Common myeloid progenitor, CD34-positive (primary cell): ENCODE measurements around the gene ADIG.
"Not testable (repeated sequence)": the region's sequence is repeated elsewhere in the genome, so short reads cannot be mapped to it uniquely, and the experiment has no call there.

ENCODE experiments used
- CTCF ChIA-PET: fragments of 350-600 bp; sonication (Branson Sonifier 250); formaldehyde crosslinking; loops from one replicate; lab custom pipeline; 2021; ENCODE audit warnings: antibody characterized with exemption; lab: Charles Lee
- POLR2A ChIA-PET: fragments of 350-600 bp; sonication (Branson Sonifier 250); formaldehyde crosslinking; loops from one replicate; lab custom pipeline; 2021; ENCODE audit warnings: antibody characterized with exemption; lab: Charles Lee
- DNase-seq, 3 donors: peaks; one replicate each; pipeline versions ENCODE4 v3.0.0 to v3.0.0-alpha.2; 2013
- H3K27ac ChIP-seq, 2 experiments: 1 replicate in 1 of 2; 2 replicates in 1 of 2; pipeline ENCODE4 v1.7.0; 2013; ENCODE audit warnings: inconsistent platforms in 2 of 2, low read length in 2 of 2, mild to moderate bottlenecking in 2 of 2, low read depth in 1 of 2, moderate library complexity in 1 of 2; ENCODE audit not compliant: severe bottlenecking in 2 of 2, insufficient read depth in 1 of 2, poor library complexity in 1 of 2
- H3K27me3 ChIP-seq, 5 experiments: replicated peaks in 2 of 5; 1 replicate in 3 of 5; 2 replicates in 2 of 5; pipeline versions ENCODE4 v1.6.1 to v1.7.0; 2013; ENCODE audit warnings: low read length in 4 of 5, mild to moderate bottlenecking in 2 of 5, moderate library complexity in 2 of 5, inconsistent platforms in 1 of 5; ENCODE audit not compliant: insufficient read depth in 5 of 5, control insufficient read depth in 4 of 5
- H3K36me3 ChIP-seq, 4 experiments: 1 replicate in 2 of 4; 2 replicates in 2 of 4; pipeline versions ENCODE4 v1.6.1 to v1.7.0; 2013; ENCODE audit warnings: low read length in 3 of 4, control low read depth in 1 of 4, mild to moderate bottlenecking in 1 of 4; ENCODE audit not compliant: control insufficient read depth in 4 of 4, insufficient read depth in 4 of 4
- H3K4me1 ChIP-seq, 4 experiments: 1 replicate in 3 of 4; 2 replicates in 1 of 4; pipeline versions ENCODE4 v1.6.1 to v1.7.1; 2013; ENCODE audit warnings: low read length in 3 of 4, mild to moderate bottlenecking in 3 of 4, control low read depth in 1 of 4, inconsistent platforms in 1 of 4, moderate library complexity in 1 of 4; ENCODE audit not compliant: control insufficient read depth in 4 of 4, insufficient read depth in 4 of 4; ENCODE audit errors: control extremely low read depth in 1 of 4
- H3K4me3 ChIP-seq, 7 experiments: 1 replicate in 4 of 7; 2 replicates in 3 of 7; pipeline versions ENCODE4 v1.5.1 to v1.7.0; 2013; ENCODE audit warnings: mild to moderate bottlenecking in 7 of 7, low read length in 6 of 7, moderate library complexity in 6 of 7, inconsistent platforms in 2 of 7, low read depth in 2 of 7, control low read depth in 1 of 7; ENCODE audit not compliant: insufficient read depth in 4 of 7, control insufficient read depth in 1 of 7; ENCODE audit errors: extremely low read depth in 1 of 7
- H3K9me3 ChIP-seq, 5 experiments: 1 replicate in 4 of 5; 2 replicates in 1 of 5; pipeline versions ENCODE4 v1.6.1 to v1.7.1; 2013; ENCODE audit warnings: low read length in 4 of 5, mild to moderate bottlenecking in 2 of 5, inconsistent platforms in 1 of 5, low read depth in 1 of 5, moderate library complexity in 1 of 5; ENCODE audit not compliant: control insufficient read depth in 4 of 5, insufficient read depth in 2 of 5; ENCODE audit errors: control extremely low read depth in 1 of 5
- WGBS: methylation state at CpG from one replicate; pipeline ENCODE4 v1.1.5; 2013; ENCODE audit not compliant: insufficient coverage; 5-methylcytosine and 5-hydroxymethylcytosine counted together

Gene ADIG

DNA sequence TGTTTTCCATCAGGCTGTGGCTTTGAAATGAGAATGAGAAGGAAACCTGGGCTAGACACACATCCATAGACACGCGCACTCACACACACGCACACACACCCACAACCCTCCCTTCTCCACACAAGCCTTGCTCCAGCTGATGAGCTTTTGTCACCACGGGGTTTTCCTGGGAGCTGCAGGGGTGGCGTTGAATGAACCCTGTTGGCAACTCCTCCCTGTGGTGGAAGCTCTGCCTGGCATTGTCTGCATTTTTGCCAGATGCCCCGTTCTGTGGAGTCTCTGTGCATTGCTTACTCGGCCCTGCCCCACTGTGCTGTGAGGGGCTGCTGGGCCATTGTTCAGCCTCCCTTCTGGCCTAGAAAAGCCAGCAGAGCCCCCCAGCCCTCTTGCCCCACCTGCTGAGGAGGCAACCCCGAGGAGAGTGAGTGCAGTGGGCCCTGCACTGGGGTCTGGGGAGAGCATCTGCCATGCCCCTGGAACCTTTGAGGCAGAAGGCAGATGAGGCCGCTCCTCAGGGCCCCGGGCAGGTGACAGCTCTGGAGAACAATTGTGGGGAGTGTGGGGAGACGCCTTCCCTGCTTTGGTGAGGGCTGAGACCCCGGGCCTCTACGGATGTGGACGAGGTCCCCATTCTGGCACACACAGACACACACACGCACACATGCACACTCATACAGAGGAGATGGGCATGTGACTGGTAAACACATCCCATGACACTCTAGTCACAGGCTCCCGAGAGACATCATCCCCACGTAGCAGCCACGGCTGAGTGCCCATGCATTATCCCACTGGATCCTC lies 9.9 kb downstream of the ADIG start:
- Histone ChIP-seq H3K4me3 (no peak overlapping the region), H3K27ac (no peak overlapping the region), H3K27me3 (peaks cover 0 to 7% (median 0%) of the 10 kb centered on the region in 5 experiments), H3K36me3 (no peaks in the 10 kb centered on the region), H3K9me3 (no peaks in the 10 kb centered on the region), H3K4me1 (no peaks in the 10 kb centered on the region)
- CTCF ChIA-PET, result no interaction called here
- WGBS, result 92% methylated on average over 15 of the region's 18 CpGs
- no peak for DNase-seq
- POLR2A ChIA-PET, result no interaction called here

DNA sequence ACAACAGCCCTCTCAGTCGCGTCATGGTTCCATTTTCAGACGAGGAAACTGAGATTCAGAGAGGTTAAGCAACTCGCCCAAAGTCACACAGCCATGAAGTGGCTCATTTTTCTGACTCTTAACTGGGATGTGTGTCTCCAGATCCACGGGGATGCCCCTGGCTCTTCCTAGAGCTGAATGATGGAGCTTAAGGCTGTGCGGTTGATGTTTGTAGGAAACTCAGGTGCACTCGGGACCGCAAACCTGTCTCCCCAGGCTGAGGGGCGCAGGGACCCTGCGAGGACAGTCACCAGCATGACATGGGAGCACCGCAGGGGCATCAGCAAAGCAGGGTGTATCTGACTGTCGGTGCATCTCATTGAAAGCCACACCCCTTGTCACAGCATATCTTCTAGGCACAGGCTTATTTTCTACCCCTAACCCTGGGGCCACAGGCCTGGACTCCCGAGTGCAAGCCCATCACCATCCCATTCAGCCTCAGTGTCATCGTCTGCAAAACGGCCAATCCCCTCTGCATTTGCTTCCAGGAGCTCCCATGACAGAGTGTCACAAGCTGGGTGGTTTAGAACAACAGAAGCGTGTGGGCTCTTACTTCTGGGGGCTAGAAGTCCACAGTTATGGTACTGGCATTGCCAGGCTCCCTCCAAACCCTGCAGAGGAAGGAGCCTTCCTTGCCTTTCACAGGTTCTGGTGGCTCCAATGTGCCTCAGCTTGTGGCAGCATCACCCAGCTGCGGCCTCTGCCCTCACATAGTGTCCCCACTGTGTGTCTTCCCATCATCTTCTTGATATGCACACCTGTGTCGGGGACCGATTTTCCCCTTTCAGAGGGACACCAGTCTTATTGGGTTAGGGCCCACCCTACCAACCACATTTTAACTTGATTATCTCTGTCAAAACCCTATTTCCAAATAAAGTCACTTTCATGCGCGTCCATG lies 10.7 kb downstream of the ADIG start:
- no peaks in the 10 kb centered on the region for H3K4me1 ChIP-seq
- H3K36me3 ChIP-seq, result no peaks in the 10 kb centered on the region
- no peak overlapping the region for H3K27ac ChIP-seq
- no peak for DNase-seq
- no peak overlapping the region for H3K4me3 ChIP-seq
- peaks cover 0 to 7% (median 0%) of the 10 kb centered on the region in 5 experiments for H3K27me3 ChIP-seq
- CTCF ChIA-PET, result no interaction called here
- 93% methylated on average over 19 of the region's 21 CpGs for WGBS
- POLR2A ChIA-PET, result no interaction called here
- no peaks in the 10 kb centered on the region for H3K9me3 ChIP-seq

DNA sequence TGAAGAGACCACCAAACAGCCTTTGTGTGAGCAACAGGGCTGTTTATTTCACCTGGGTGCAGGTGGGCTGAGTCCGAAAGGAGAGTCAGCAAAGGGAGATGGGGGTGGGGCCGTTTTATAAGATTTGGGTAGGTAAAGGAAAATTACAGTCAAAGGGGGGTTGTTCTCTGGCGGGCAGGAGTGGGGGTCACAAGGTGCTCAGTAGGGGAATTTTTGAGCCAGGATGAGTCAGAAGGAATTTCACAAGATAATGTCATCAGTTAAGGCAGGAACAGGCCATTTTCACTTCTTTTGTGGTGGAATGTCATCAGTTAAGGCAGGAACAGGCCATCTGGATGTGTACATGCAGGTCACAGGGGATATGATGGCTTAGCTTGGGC lies 11.4 kb downstream of the ADIG start:
- H3K36me3 ChIP-seq, CTCF ChIA-PET, DNase-seq, H3K4me1 ChIP-seq, H3K9me3 ChIP-seq, H3K27me3 ChIP-seq, POLR2A ChIA-PET, H3K4me3 ChIP-seq, H3K27ac ChIP-seq: not testable (repeated sequence)
- WGBS, result no CpG with 5 or more reads among the region's 3 CpGs

DNA sequence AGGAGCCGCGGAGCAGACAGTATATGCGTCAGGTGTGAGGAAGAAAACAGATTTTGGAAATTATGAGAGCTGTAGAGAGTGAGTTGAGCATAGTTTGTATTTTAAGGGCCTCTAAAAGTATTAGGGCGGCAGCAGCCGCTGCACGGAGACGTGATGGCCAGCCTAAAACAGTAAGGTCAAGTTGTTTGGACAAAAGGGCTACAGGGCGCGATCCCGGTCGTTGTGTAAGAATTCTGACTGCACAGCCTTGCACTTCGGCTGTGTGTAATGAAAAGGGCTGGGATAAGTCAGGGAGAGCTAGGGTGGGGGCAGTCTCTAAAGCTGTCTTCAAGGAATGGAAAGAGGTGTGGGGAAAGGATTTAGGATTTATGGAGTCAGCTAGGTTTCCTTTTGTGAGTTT lies 13.3 kb downstream of the ADIG start:
- H3K36me3 ChIP-seq, H3K4me1 ChIP-seq, POLR2A ChIA-PET, H3K27me3 ChIP-seq, CTCF ChIA-PET, H3K9me3 ChIP-seq, H3K27ac ChIP-seq, H3K4me3 ChIP-seq, DNase-seq: not testable (repeated sequence)
- 97% methylated on average over 12 of the region's 12 CpGs for WGBS

DNA sequence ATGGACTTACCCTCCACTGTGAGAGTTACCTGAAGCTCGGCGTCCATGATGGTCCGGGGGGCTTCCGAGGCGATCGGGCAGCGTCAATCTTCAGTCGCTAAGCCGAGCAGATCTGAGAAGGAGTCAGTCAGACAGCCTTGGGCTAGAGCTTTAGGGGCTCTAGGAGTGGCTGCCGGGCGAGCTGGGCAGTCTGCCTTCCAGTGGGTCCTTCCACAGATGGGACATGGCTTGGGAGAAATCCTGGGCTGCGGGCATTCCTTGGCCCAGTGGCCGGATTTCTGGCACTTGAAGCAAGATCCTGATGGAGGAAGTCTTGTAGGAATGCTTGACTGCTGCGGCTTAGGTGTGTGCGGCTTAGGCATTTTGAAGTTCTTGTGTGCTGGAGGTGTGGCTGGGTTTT lies 14.9 kb downstream of the ADIG start:
- H3K4me1 ChIP-seq, H3K27ac ChIP-seq, DNase-seq, H3K9me3 ChIP-seq, H3K4me3 ChIP-seq, CTCF ChIA-PET, H3K36me3 ChIP-seq, POLR2A ChIA-PET: not testable (repeated sequence)
- H3K27me3 ChIP-seq, result peaks cover 0 to 20% (median 7%) of the 10 kb centered on the region in 5 experiments
- 98% methylated on average over 13 of the region's 15 CpGs for WGBS

DNA sequence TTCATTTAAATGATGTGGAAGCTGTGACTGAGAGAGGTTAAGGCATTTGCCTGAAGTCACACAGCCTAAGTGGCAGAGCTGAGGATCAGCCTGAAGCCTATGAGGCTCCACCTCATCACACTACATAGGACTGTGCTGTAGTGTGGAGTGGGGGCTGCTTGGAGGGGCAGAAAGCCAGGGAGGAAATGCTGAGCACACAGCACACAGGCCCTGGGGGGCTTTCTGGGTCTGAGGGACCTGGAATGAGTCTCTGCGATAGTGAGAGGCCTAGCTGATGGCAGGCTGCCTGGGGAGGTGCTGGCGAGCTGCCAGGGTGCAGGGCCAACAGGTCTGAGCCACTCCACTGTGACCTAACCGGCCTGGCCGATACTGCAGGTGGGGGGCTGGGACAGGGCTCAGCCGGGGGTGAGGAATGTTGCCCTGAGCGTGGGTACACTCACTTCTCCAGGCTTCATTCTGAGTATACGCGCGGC lies 18.4 kb downstream of the ADIG start:
- H3K27ac ChIP-seq, result no peak overlapping the region
- H3K4me1 ChIP-seq, result peaks cover 0 to 5% (median 2%) of the 10 kb centered on the region in 4 experiments
- WGBS, result 90% methylated on average over 9 of the region's 9 CpGs
- H3K27me3 ChIP-seq, result peaks cover 5 to 51% (median 26%) of the 10 kb centered on the region in 5 experiments
- ChIA-PET CTCF (no interaction called here), POLR2A (no interaction called here)
- H3K36me3 ChIP-seq, result no peaks in the 10 kb centered on the region
- no peak for DNase-seq
- H3K9me3 ChIP-seq, result no peaks in the 10 kb centered on the region
- H3K4me3 ChIP-seq, result no peak overlapping the region

DNA sequence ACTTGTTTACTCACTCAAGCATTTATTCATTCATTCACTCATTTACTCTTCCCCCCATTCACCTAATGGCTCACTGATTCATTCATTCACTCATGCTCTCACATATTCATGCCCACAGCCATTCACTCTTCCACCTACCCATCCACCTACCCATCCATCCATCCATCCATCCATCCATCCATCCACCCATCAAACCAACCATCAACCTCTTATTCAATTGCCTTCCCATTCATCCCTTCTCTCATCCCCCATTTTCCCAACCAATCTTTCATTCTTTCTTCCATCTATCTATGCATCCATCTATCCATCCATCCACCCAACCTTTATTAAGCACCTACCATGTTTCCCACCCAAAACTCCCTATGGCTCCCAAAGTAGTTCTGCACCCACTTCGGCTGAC lies 19.1 kb downstream of the ADIG start:
- no peak for DNase-seq
- POLR2A ChIA-PET, result no interaction called here
- H3K27ac ChIP-seq, result no peak overlapping the region
- peaks cover 9 to 54% (median 26%) of the 10 kb centered on the region in 5 experiments for H3K27me3 ChIP-seq
- CTCF ChIA-PET, result no interaction called here
- H3K36me3 ChIP-seq, result no peaks in the 10 kb centered on the region
- H3K4me1 ChIP-seq, result peaks cover 0 to 5% (median 2%) of the 10 kb centered on the region in 4 experiments
- H3K9me3 ChIP-seq, result no peaks in the 10 kb centered on the region
- no peak overlapping the region for H3K4me3 ChIP-seq
- WGBS, result 100% methylated on average over 1 of the region's 1 CpG
